GM21529 (cell line): ENCODE results near the gene PTAFR.
A peak's percentile ranks its signal among the peaks of the same experiment; 100 is the strongest.

ENCODE experiments used
- ATAC-seq: cut with Tn5 transposase; IDR thresholded peaks from one replicate; pipeline ENCODE4 v1.9.1; 2021; ENCODE audit not compliant: unreplicated experiment

Gene PTAFR

DNA sequence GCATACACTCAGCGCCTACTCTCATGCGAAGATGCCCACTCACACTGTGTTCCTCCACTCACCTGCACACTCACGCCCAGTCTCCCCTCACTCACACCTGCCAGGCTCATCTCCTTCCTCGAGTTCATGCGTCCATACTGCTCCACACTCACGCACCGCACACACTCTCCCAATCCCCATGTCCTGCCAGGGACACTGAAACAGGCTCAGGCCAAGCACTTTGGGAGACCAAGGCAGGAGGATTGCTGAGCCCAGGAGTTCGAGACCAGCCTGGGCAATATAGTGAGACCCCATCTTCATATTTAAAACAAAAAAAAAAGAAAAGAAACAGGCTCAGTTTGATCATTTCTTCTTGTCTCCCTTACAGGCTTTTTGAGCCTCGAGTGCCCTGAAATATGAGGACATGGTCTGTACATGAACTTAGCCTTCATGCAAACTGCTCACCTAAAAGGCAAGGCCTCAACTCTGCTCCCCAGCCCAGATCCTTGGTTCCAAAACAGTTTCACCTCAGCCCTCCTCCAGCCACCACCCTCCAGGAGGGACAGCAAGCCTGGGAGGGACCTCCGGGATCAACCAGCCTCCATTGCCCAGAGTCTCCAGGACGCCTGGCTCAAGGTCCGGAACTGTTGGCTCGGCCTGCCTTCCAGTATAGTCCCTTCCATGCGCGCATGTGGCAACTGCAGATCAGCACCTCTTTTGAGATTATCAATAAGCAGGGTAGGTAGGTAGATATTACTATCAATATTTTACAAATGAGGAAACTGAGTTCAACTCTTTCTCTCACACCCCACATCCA, 2.4 kb upstream of the PTAFR start:
- no peak for ATAC-seq

GRCh38 chr1:28175955-28176485, 470 bp downstream of the PTAFR start:
- ATAC-seq: no peak

DNA sequence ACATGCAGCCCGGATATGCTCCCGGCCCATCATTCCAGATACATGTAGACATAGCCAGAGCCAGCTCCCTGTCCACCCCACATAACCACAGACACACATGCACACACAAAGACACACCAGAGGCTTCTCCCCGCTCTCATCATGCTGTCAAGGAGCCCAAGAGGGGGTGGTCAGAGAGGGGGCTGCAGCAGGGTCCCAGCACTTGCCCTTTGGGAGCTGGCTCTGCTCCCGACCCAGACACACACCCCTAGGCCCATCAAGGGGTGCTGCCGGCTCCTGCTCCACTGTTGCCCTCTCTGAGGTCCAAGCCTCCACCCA, 2.6 kb downstream of the PTAFR start:
- no peak for ATAC-seq

- no peak for ATAC-seq
These were observed 3.1 kb downstream of the PTAFR start for GRCh38 chr1:28173151-28173979.

GRCh38 chr1:28172713-28173150, 3.8 kb downstream of the PTAFR start:
- ATAC-seq: peak; percentile 56

DNA sequence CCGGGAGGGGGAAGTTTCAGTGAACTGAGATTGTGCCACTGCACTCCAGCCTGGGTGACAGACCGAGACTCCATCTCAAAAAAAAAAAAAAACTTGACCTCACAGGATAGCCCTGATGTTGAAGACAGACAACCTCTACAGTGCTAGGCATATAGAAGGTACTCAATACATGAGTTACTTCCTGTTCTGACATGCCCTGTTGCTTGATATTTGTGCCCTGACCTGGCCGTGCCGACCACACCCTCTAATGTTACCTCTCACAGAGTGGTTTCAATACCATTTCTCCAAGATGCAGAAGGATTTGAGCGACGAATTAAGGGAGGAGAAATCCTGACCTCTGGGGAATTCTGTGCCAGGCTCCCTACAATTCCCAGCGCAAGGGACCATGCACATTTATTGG, 5.2 kb downstream of the PTAFR start:
- no peak for ATAC-seq

- no peak for ATAC-seq
These were observed 6.4 kb downstream of the PTAFR start for GRCh38 chr1:28170001-28170596.

GRCh38 chr1:28163496-28164161, 12.9 kb downstream of the PTAFR start:
- no peak for ATAC-seq

DNA sequence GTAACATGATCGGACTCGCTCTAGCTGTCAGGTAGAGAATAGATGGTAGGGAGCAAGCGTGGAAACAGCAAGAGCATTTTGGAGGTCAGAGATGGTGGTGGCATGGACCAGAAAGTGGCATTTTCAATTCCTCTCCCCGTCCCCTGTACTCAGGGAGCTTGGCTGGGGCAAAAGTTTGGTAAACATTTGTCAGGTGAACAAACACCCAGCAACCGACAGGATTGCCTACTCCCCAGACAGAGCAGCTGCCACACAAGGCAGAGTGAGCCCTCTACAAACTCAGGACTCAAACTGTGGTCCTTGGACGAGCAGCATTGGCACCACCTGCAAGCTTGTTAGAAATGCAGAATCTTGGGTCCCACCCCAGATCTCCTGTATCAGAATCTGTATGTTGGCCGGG, 14.3 kb downstream of the PTAFR start:
- no peak for ATAC-seq

GRCh38 chr1:28161751-28162150, 14.7 kb downstream of the PTAFR start:
- ATAC-seq: no peak

- ATAC-seq: no peak
These were observed 15.7 kb downstream of the PTAFR start for GRCh38 chr1:28160782-28161266.

DNA sequence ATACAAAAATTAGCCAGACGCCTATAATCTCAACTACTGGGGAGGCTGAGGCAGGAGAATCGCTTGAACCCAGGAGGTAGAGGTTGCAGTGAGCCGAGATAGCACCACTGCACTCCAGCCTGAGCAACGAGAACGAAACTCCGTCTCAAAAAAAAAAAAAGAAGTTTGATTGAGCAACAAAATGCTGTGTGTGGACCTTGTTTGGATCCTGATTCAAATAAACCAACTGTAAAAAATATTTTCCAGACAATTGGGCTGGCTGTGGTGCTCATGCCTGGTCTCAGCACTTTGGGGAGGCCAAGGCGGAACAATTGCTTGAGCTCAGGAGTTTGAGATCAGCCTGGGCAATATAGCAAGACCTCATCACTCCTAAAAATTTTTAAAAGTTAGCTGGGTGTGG, 16.8 kb downstream of the PTAFR start:
- ATAC-seq: no peak

DNA sequence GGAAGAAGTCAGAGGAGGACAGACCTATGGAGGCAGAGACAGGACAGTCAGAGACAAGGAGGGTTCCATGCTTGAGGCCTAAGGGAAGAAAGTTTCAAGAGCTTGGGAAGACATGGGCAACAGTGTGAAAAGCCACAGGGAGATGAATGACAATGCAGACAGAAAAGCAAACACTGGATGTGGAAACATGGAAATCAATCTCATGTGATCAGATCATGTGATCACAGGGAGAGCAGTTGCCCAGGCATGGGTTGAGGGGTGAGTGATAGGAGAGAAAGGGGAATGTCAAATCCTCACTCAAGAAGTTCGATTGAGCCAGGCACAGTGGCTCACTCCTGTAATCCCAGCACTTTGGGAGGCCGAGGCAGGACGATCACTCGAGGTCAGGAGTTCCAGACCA, 17.2 kb downstream of the PTAFR start:
- ATAC-seq: no peak

- ATAC-seq: no peak
These were observed 18.6 kb downstream of the PTAFR start for GRCh38 chr1:28157894-28158293.

- ATAC-seq: no peak
These were observed 19.7 kb downstream of the PTAFR start for GRCh38 chr1:28156821-28157220.

GRCh38 chr1:28155628-28156027, 20.9 kb downstream of the PTAFR start:
- ATAC-seq: no peak

GRCh38 chr1:28154078-28154594, 22.4 kb downstream of the PTAFR start:
- ATAC-seq: no peak

DNA sequence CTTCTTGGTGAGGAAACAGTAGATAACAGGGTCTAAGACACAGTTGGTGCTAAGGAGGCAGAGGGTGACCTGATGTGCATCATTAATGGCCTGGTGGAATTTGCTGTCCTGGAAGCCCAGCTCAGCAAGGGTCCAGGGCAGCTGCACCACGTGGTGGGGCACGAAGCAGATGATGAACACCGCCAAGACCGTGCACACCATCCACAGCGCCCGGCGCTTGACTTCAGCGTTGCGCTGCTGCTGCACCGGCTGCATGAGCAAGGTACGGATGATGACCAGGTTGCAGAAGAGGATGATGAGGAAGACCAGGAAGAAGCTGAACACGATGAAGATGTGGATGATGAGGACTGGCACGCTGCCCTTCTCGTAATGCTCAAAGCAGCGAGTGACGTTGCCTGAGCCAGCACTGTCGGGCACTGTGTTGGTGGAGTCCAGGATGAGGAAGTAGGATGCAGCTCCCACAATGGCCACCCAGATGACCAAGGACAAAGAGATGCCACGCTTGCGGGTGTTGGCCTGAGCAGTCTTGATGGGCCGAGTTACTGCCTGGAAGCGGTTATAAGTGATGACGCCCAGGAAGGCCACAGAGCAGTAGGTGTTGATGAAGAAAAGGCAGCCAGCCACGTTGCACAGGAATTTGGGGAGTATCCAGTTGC, 26.2 kb downstream of the PTAFR start:
- no peak for ATAC-seq

DNA sequence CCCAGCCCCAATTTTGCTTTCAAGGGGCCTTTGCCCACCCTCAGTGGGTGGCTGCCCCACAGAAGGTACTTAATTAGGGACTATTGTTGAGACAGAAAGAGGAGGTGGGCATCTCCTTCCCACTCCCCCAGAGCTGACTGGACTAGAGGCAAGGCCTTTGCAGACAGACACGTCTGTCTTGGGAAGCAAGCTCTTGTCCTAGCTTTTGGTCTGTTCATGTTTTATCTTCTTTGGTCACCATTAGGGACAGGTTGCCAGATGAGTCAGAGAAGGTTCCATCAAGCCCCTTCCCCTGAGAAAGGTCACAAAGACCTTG, 27.7 kb downstream of the PTAFR start:
- no peak for ATAC-seq

GRCh38 chr1:28147264-28148094, 29.0 kb downstream of the PTAFR start:
- ATAC-seq: peak; percentile 11
